ENCODE results near the gene ZNF277.

Gene ZNF277

DNA sequence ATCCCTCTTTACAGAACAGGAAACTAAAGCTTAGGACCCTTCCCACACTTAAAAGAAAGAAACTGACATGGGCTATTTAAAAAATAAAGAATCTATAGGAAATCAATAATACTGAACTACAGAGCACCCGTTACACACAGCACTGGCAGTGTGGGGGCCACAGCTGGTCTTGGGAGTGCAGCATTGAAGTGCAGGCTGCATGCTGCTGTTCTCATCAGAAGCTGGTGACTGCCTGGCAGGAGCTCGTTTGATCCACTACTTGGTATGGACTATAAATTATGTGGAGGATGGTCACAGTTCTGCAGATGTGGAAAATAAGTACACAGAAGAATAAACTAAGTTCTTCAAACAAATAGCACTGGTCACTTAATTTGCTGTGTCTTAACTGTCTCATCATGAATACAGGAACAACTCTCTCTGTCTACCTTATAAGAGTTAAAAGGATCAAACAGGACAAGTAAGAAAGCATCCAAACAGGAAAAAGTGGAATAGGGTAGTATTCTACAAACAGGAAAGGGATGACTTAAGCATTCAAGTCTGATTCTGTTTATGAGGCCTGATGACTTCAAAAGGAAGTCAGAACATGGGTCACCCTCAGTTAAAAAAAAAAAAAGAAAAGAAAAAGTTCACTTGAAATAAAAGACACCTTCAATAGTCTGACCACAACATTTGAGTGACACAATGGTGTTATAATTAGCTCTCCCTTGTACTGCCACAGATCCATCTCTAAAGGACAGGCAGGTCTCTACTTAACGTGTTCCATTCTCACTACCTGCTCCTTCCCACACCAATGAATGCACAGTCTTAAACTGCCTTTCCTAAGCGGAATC is 21.3 kb upstream of the ZNF277 start:
- DNase-seq, result peak in 1 of 2 donors; percentile 19

- DNase-seq, result no peak
These were observed 20.2 kb upstream of the ZNF277 start for GRCh38 chr7:112186300-112186699.

GRCh38 chr7:112188257-112188656 is 18.2 kb upstream of the ZNF277 start:
- no peak for DNase-seq

DNA sequence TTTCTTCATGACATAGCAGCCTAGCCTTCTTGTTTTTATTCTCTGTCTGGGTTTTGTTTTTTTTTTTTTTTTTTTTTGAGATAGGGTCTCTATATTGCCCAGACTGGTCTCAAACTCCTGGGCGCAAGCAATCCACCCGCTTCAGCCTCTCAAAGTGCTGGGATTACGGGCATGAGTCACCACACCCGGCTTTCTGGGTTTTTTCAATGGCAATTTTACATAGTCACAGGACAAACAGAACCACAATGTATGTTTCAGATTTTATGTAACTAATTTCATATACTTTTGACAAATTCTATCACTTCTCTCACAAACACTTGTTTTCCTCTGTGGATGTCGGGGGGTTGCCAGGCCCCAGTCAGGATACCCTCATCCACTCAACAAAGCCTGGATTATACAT is 16.8 kb upstream of the ZNF277 start:
- no peak for DNase-seq

GRCh38 chr7:112190120-112190519 is 16.4 kb upstream of the ZNF277 start:
- DNase-seq, result no peak

DNA sequence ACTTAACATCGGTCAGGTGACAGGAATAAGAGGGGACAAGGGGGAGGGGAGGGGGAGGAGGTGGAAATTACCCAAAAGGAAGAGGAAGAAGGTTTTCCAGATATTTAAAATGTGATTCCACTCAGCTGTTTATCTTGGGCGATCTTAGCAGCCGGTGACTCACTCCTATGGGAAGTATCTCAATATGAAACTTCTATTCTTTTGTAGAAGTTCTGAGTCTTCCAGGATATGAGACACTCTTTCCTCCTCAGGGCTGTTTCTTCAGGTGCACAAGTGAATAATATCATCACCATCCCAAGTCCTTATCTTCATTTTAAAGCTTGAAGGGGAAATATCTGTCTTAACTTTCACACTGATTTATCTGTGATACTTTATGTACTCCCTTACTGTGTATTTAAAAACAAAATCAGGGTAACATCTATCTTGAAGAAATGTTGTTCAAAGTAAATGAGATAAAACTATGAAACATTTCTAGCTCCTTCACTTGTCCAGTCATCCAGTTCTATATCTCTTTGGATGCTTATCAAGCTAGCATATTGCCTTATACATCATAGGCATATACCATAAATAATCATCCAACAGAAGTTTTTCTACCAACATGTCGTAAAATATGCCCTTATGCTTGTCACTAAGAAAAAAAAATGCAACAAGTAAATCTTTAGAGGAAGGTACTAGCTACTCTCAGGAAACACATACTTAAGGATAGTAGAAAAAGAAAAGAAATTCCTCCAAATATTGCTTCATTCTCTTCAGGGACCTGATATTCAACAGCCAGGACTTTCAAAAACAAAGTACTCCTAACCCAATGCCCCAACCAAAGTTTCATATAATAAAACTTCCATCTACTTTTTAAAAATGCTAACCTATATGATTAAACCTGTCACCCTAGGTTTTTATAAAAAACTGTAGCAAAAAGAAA is 14.0 kb upstream of the ZNF277 start:
- no peak for DNase-seq

- DNase-seq, result no peak
These were observed 12.5 kb upstream of the ZNF277 start for GRCh38 chr7:112193915-112194502.

- no peak for DNase-seq
These were observed 10.8 kb upstream of the ZNF277 start for GRCh38 chr7:112195717-112196116.

DNA sequence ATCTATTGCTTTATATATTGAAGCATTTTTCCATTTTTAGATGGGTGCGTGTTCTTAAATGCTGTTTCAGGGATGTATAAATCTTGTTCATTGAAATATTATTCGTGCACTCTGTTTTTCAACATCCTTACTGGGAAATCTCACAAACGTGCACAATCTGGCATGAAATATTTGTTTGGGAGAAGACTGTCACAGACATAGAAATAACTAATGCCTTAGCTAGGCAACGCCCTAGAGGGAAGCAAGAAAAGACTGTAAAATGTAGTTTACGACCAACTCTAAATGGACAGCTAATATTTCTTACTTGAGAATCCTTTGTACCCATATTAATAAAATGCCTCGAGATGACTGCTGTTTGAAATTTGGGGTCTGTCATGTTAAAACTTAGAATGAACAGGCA is 9.2 kb upstream of the ZNF277 start:
- DNase-seq, result no peak

DNA sequence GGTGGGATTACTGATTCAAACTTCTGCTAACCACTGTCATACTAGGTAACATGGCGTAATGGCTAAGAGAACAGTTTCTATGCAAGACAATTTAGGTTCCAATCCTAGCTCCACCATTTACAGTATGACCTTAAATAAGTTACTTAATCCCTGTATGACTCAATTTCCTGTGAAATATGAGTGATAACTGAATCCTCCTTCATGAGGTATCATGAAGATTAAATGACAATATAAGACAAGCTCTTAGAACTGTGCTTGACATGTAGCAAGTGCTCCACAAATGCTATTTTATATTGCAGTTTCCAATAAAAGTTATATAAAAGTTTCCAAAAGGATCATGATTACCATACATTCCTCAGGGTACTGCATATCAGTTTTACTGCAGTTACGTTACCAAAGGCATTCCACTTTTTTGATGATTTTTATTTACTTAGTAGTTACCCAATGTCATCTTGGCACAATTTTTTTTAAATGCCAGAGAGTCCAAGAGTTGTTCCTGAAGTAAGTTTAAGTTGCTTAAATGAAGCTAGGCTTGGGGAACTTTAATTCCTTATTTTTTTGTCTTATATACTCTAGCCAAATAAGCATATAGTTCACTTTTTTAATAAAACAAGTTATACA is 7.3 kb upstream of the ZNF277 start:
- DNase-seq, result no peak

DNA sequence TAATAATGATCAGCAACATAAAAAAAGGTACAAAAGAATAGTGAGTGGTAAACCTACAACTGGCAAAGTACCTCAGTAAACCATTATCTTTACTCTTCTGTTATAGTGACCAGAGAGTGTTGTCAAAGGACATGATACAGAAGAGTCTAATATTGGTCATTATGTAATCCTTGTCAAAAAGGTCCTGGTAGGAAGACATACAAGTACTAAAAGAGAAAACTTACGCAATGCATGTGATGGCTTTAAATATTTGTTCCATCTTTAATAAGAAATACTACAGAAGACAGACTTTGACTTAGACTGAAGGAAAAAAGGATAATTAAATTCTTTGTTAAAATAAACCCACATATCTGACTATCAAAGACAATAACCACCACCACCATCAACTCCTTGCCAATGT is 6.8 kb upstream of the ZNF277 start:
- no peak for DNase-seq

DNA sequence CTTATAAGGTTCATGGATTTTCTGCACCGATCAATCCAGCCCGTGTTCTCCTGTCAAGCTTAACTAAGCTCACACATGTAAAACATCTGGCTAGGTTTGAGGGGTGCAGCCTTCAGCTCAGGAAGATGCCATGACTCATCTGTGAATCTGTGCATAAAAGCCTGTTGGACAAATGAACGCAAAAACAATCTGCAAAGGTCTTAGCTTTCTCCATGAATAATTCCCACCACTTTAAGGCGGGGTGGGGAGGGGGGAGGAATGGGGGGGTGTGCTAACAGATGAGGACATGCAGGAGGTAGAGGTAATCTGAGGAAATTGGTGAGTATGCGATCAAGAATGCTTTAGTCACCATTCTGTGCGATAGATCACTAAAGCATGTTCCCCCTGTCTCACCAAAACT is 5.1 kb upstream of the ZNF277 start:
- DNase-seq, result no peak

DNA sequence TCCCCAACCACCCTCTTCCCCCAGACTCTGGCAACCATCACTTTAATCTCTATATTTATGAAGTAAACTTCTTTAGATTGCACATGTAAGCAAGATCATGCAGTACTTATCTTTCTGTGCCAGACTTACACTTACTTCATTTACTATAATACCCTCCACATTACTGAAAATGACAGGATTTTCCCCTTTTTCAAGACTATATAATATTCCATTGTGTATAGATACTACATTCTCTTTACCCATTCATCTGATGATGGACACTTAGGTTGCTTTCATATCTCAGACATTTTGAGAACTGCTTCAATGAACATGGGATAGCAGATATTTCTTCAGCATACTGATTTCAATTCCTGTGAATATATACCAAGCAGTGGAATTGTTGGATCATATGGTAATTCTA is 4.7 kb upstream of the ZNF277 start:
- no peak for DNase-seq

DNA sequence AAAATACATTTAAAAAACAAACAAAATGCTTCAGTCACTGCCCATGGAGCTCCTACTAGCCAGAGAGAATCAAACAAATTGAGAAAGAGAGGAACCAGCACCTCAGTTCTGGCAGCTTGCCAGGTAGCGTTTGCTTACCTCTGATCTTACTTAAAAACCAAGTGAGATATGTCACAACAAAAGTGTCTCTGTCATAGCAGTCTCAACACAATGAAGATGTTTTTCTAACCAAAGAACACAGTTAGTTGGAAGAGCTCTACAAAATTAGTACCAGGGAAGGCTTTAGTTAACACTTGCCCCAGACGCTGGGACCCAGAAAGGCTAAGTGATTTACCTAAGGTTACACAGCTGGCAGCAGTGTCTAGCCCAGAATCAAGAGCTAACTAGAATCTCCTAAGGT is 3.7 kb upstream of the ZNF277 start:
- DNase-seq, result no peak

DNA sequence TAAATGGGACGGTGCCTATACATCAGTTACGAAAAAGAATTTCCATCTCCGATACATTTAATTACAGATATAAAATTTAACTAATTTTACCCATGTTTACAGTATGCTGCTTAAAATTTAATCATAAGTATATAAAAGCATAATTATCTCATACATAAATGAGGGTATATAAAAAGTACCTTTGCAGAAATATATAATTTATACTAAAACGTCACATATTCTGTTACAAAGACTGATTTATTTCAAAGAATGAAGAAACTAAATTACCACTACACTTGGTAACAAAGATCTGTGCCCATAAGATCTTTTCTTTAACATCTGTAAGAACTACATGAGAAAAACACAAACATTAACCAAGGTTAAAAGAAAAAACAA is 3.1 kb upstream of the ZNF277 start:
- DNase-seq, result no peak

GRCh38 chr7:112204499-112205342 is 1.8 kb upstream of the ZNF277 start:
- DNase-seq, result peak in 1 of 2 donors; percentile 65

- DNase-seq, result peak; percentile 70 to 74
These were observed 905 bp upstream of the ZNF277 start for GRCh38 chr7:112205343-112206237.

GRCh38 chr7:112206991-112207592 is 597 bp downstream of the ZNF277 start:
- DNase-seq, result no peak

DNA sequence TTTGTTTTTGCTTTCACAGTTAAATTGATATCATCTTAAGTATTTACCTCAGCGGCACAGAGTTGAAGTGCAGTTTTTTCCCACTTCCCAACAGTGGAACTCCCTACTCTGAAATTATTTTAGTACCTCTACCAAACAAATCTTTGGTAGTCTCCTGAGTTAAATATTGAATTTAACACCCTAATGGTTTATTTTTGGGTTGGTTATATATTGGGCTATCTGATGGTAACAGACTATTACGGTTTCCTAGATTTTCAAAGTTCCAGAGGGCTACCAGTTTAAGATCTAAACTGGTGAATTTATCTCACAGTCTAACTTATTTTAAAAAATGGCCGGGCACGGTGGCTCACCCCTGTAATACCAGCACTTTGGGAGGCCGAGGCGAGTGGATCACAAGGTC is 1.3 kb downstream of the ZNF277 start:
- DNase-seq, result no peak

DNA sequence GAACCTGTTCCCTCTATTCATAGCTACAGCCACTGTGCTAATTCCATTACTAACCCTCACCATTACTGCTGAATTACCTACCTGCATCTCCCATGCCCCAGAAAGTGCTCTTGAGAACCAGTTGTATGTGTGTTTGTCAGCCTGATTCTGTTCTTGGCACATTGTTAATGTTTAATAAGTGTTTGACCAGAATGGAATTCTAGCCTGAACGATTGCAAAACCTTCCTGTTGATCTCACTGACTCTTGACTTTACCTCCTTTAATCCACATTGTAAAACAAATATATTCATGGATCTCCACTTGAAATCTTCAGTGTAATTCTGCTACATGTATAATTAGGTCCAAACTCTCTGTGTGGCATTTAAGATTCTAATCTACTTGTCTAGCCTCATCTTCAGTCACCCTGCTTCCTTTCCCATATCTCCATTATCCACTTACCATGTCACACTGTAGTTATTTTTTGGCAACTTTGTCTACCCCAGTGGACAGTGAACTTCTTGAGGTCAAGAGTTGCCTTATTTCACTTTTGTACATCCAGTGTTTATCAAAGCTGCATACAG is 4.9 kb downstream of the ZNF277 start:
- no peak for DNase-seq
